Measurements from ENCODE around the gene AKAP6. TPM values are rescaled to one million over a fixed set of nuclear protein-coding genes. Genes with fewer than 3 reads are reported as not detected.

Gene AKAP6
- total RNA-seq, 1 donor from 2014 or later: 0.53 TPM

- POLR2A ChIA-PET: no interaction called here
- H3K4me1 Mint-ChIP-seq: no peaks in the 10 kb centered on the region
- DNase-seq (no peak), ATAC-seq (ENCODE audit: low read depth) (no peak)
- TF ChIP-seq CTCF (IDR thresholded peaks at IDR 0.05): no peak
- intact Hi-C loops (cut with micrococcal nuclease): no loop called here
- H3K27me3 Mint-ChIP-seq: no peaks in the 10 kb centered on the region
- H3K36me3 Mint-ChIP-seq (ENCODE audit: low read depth): no peaks in the 10 kb centered on the region
- CTCF ChIA-PET: no interaction called here
- peaks cover 2% of the 10 kb centered on the region for H3K9me3 Mint-ChIP-seq
- no peak overlapping the region for H3K27ac Mint-ChIP-seq
- no peak overlapping the region for H3K4me3 Mint-ChIP-seq
Observed at GRCh38 chr14:32331206-32331605, 2.1 kb downstream of the AKAP6 start.

GRCh38 chr14:32332415-32333316 lies 3.6 kb downstream of the AKAP6 start:
- ATAC-seq (ENCODE audit: low read depth) (no peak), DNase-seq (no peak)
- intact Hi-C loops (cut with micrococcal nuclease): no loop called here
- TF ChIP-seq CTCF (IDR thresholded peaks at IDR 0.05): no peak
- Mint-ChIP-seq H3K36me3 (ENCODE audit: low read depth) (no peaks in the 10 kb centered on the region), H3K9me3 (no peaks in the 10 kb centered on the region), H3K27me3 (no peaks in the 10 kb centered on the region), H3K4me3 (no peak overlapping the region), H3K4me1 (no peaks in the 10 kb centered on the region), H3K27ac (no peak overlapping the region)
- CTCF ChIA-PET: no interaction called here
- POLR2A ChIA-PET: no interaction called here

DNA sequence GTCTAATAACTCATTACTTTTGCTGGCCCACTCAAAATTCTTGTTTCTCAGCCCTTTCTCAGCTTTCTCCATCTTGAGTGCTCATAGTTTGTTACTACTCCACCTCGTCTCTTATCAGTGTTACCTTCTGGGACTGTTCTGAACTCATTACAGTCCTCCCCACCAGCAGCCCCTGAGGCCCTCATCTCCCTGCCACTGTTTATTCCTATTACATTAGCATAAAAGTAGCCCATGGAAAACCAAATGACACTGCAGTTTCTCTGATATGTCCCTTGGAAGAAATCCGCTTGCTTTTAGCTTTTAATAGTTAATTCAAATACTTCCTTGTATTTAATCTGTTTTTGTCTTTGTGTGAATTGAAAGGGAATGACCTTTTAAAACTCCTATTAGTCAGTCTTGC lies 7.6 kb downstream of the AKAP6 start:
- Mint-ChIP-seq H3K27ac (no peak overlapping the region), H3K4me3 (no peak overlapping the region), H3K4me1 (no peaks in the 10 kb centered on the region), H3K27me3 (no peaks in the 10 kb centered on the region), H3K9me3 (no peaks in the 10 kb centered on the region), H3K36me3 (ENCODE audit: low read depth) (no peaks in the 10 kb centered on the region)
- ChIA-PET CTCF (no interaction called here), POLR2A (no interaction called here)
- no peak for ATAC-seq (ENCODE audit: low read depth)
- TF ChIP-seq CTCF (IDR thresholded peaks at IDR 0.05): no peak
- no peak for DNase-seq
- intact Hi-C loops (cut with micrococcal nuclease): no loop called here

DNA sequence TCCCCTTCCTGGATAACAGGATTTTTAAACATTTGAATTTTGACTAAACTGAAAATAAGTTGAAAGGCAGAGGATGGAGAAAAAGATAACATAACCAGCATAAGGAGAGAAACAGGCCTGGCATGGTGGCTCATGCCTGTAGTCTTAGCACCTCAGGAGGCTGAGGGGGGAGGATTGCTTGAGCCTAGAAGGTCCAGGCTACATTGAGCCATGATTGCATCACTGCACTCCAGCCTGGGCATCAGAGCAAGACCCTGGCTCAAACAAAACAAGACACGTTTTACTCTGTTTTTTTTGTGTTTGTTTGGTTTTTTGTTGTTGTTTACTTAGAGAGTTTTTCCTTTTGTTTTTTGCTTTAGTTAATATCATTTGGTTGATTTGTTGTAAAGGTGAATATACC lies 8.7 kb downstream of the AKAP6 start:
- no peak for ATAC-seq (ENCODE audit: low read depth)
- Mint-ChIP-seq H3K4me3 (no peak overlapping the region), H3K9me3 (no peaks in the 10 kb centered on the region), H3K4me1 (no peaks in the 10 kb centered on the region), H3K27ac (no peak overlapping the region), H3K27me3 (no peaks in the 10 kb centered on the region), H3K36me3 (ENCODE audit: low read depth) (no peaks in the 10 kb centered on the region)
- ChIA-PET CTCF (no interaction called here), POLR2A (no interaction called here)
- no peak for TF ChIP-seq CTCF (IDR thresholded peaks at IDR 0.05)
- no peak for DNase-seq
- intact Hi-C loops (cut with micrococcal nuclease): no loop called here

- Mint-ChIP-seq H3K36me3 (ENCODE audit: low read depth) (no peaks in the 10 kb centered on the region), H3K4me3 (no peak overlapping the region), H3K27me3 (no peaks in the 10 kb centered on the region), H3K9me3 (no peaks in the 10 kb centered on the region), H3K4me1 (no peaks in the 10 kb centered on the region), H3K27ac (no peak overlapping the region)
- POLR2A ChIA-PET: no interaction called here
- no peak for ATAC-seq (ENCODE audit: low read depth)
- intact Hi-C loops (cut with micrococcal nuclease): no loop called here
- no peak for DNase-seq
- CTCF ChIA-PET: no interaction called here
- TF ChIP-seq CTCF (IDR thresholded peaks at IDR 0.05): no peak
Observed at GRCh38 chr14:32339188-32339587, 10.1 kb downstream of the AKAP6 start.
